Activated CD8-positive, alpha-beta memory T cell treated with anti-CD3 and anti-CD28 coated beads for 48 hours (primary cell): Measurements from ENCODE around the gene SMARCD2.
"Not testable (repeated sequence)": the region's sequence is repeated elsewhere in the genome, so short reads cannot be mapped to it uniquely, and the experiment has no call there.

Experiments
- DNase-seq, 3 experiments: peaks; one replicate each; pipeline ENCODE4 v3.0.0-alpha.2; 2020; ENCODE audit warnings: low read depth in 2 of 3, low spot score in 2 of 3

The SMARCD2 gene

GRCh38 chr17:63816123-63816522 lies 26.4 kb downstream of the SMARCD2 start:
- DNase-seq, result no peak

GRCh38 chr17:63809970-63810369 lies 32.5 kb downstream of the SMARCD2 start:
- DNase-seq, result no peak

- DNase-seq, result no peak
These were observed 36.9 kb downstream of the SMARCD2 start for GRCh38 chr17:63805591-63805990.

GRCh38 chr17:63804328-63804727 lies 38.2 kb downstream of the SMARCD2 start:
- DNase-seq, result no peak

GRCh38 chr17:63800783-63801182 lies 41.7 kb downstream of the SMARCD2 start:
- no peak for DNase-seq

GRCh38 chr17:63798572-63799106 lies 43.8 kb downstream of the SMARCD2 start:
- DNase-seq, result no peak

- not testable (repeated sequence) for DNase-seq
These were observed 46.1 kb downstream of the SMARCD2 start for GRCh38 chr17:63796375-63796774.

GRCh38 chr17:63792055-63792729 lies 50.3 kb downstream of the SMARCD2 start:
- no peak for DNase-seq

GRCh38 chr17:63790057-63790456 lies 52.4 kb downstream of the SMARCD2 start:
- DNase-seq, result no peak

- DNase-seq, result no peak
These were observed 55.3 kb downstream of the SMARCD2 start for GRCh38 chr17:63786971-63787711.

- DNase-seq, result no peak
These were observed 56.4 kb downstream of the SMARCD2 start for GRCh38 chr17:63786117-63786516.

- DNase-seq, result no peak
These were observed 56.9 kb downstream of the SMARCD2 start for GRCh38 chr17:63785556-63785955.

- no peak for DNase-seq
These were observed 59.0 kb downstream of the SMARCD2 start for GRCh38 chr17:63783522-63783921.
